ENCODE data around the gene CCZ1. TPM values are rescaled to one million over a fixed set of nuclear protein-coding genes. Genes with fewer than 3 reads are reported as not detected.
"Not testable (repeated sequence)": the region's sequence is repeated elsewhere in the genome, so short reads cannot be mapped to it uniquely, and the experiment has no call there.

Gene CCZ1
- total and polyA plus RNA-seq, 2 donors (not counting 1 experiment from before 2014, with no cell fraction given), result 30.8 to 66.2 TPM

DNA sequence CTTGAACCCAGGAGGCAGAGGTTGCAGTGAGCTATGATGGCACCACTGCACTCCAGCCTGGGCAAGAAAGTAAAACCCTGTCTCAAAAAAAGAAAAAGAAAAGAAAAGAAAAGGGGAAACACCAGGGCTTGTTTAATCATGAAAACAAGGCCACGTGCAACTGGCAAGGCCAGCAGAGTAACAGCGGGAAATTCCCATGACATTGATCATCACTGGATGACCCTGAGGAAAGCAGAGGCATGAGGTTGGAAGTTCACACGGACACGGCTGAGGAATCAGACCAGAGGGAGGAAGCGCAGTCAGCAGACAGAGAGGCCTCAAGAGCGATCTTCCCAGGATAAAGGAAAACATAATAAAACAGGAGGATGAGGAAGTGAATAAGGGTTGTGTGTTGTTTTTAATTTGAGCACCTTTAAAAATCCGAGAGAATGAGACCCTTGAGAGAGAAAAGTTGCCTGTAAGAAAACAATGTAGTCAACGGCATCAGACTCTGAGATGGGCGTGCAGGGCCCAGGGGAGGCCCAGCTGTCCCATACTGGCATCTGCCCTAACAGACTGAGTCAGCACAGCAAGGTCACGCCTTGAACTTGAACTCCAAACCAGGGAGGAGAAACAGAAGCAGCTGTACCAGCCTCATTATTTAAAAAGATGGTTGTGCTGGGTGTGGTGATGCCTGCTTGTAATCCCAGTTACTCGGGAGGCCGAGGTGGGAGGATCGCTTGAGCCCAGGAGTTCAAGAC, 33.5 kb downstream of the CCZ1 start:
- no CpG with 5 or more reads among the region's 13 CpGs for WGBS (ENCODE audit: insufficient coverage)
- H3K9me3 Mint-ChIP-seq (ENCODE audit: insufficient read depth); H3K4me1 Mint-ChIP-seq; H3K4me2 ChIP-seq (replicated peaks; ENCODE audit: low read depth, low read length, poor library complexity, severe bottlenecking); H3K4me3 ChIP-seq (ENCODE audit: control extremely low read depth in 1 of 5, extremely low read depth in 1 of 5, insufficient read depth in 1 of 5, low read depth in 2 of 5, low read length in 4 of 5); intact Hi-C loops (cut with micrococcal nuclease); H3K9me3 ChIP-seq (ENCODE audit: control extremely low read depth in 1 of 3, control insufficient read depth in 2 of 3, insufficient read depth in 1 of 3, low read length in 2 of 3); CTCF ChIA-PET; H2AFZ ChIP-seq (ENCODE audit: insufficient read depth, low read depth, low read length, poor library complexity, severe bottlenecking); H3K79me2 ChIP-seq (ENCODE audit: control insufficient read depth, insufficient read depth, low read length); H3K27me3 ChIP-seq (replicated peaks in 1 of 4; ENCODE audit: control extremely low read depth in 1 of 4, control insufficient read depth in 3 of 4, insufficient read depth in 4 of 4, low read length in 3 of 4); ATAC-seq (ENCODE audit: low read depth); H3K9ac ChIP-seq (ENCODE audit: low read length); H4K20me1 ChIP-seq (ENCODE audit: control insufficient read depth, insufficient read depth, low read length, poor library complexity, severe bottlenecking); H3K36me3 ChIP-seq (replicated peaks in 1 of 2; ENCODE audit: control extremely low read depth in 1 of 2, control insufficient read depth in 1 of 2, extremely low read depth in 1 of 2, insufficient read depth in 2 of 2, low read length in 1 of 2); DNase-seq; H3K27me3 Mint-ChIP-seq; POLR2A ChIA-PET; H3K27ac Mint-ChIP-seq; H3K4me3 Mint-ChIP-seq; H3K27ac ChIP-seq (ENCODE audit: low read length in 2 of 2); H3K4me1 ChIP-seq (ENCODE audit: control insufficient read depth in 2 of 2, insufficient read depth in 2 of 2, low read length in 2 of 2): not testable (repeated sequence)

- H3K9ac ChIP-seq (ENCODE audit: low read length); POLR2A ChIA-PET; H3K4me1 ChIP-seq (ENCODE audit: control insufficient read depth in 2 of 2, insufficient read depth in 2 of 2, low read length in 2 of 2); H3K9me3 Mint-ChIP-seq (ENCODE audit: insufficient read depth); H3K27ac ChIP-seq (ENCODE audit: low read length in 2 of 2); H3K9me3 ChIP-seq (ENCODE audit: control extremely low read depth in 1 of 3, control insufficient read depth in 2 of 3, insufficient read depth in 1 of 3, low read length in 2 of 3); ATAC-seq (ENCODE audit: low read depth); DNase-seq; H3K27me3 ChIP-seq (replicated peaks in 1 of 4; ENCODE audit: control extremely low read depth in 1 of 4, control insufficient read depth in 3 of 4, insufficient read depth in 4 of 4, low read length in 3 of 4); H3K4me3 ChIP-seq (ENCODE audit: control extremely low read depth in 1 of 5, extremely low read depth in 1 of 5, insufficient read depth in 1 of 5, low read depth in 2 of 5, low read length in 4 of 5); H3K27ac Mint-ChIP-seq; H3K79me2 ChIP-seq (ENCODE audit: control insufficient read depth, insufficient read depth, low read length); CTCF ChIA-PET; H3K4me1 Mint-ChIP-seq; H3K36me3 ChIP-seq (replicated peaks in 1 of 2; ENCODE audit: control extremely low read depth in 1 of 2, control insufficient read depth in 1 of 2, extremely low read depth in 1 of 2, insufficient read depth in 2 of 2, low read length in 1 of 2); H3K4me2 ChIP-seq (replicated peaks; ENCODE audit: low read depth, low read length, poor library complexity, severe bottlenecking); intact Hi-C loops (cut with micrococcal nuclease); H3K4me3 Mint-ChIP-seq; H2AFZ ChIP-seq (ENCODE audit: insufficient read depth, low read depth, low read length, poor library complexity, severe bottlenecking); H4K20me1 ChIP-seq (ENCODE audit: control insufficient read depth, insufficient read depth, low read length, poor library complexity, severe bottlenecking); H3K27me3 Mint-ChIP-seq: not testable (repeated sequence)
- WGBS (ENCODE audit: insufficient coverage), result no CpG with 5 or more reads among the region's 17 CpGs
These were observed 36.5 kb downstream of the CCZ1 start for GRCh38 chr7:5934945-5935450.

DNA sequence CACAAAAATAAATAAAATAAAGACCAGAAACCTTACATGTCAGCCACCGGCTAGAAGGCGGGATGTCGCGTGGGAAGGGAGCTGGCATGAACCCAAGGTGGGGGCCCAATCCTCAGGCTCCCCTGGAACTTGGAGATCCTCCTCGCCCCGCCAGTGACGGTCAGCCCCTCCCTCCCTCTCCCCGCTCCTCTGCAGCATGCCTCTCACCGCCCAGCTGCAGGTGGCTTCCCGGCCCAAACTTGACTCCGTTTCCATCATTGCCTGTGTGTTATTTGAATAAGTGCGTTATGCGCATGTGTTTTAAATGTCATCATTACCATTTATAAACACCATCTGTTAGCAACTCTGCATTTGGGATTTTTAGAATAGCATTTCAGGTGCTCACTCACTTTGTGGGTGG, 64.7 kb downstream of the CCZ1 start:
- POLR2A ChIA-PET; H3K27ac ChIP-seq (ENCODE audit: low read length in 2 of 2); ATAC-seq (ENCODE audit: low read depth); H3K4me1 ChIP-seq (ENCODE audit: control insufficient read depth in 2 of 2, insufficient read depth in 2 of 2, low read length in 2 of 2); H3K27me3 ChIP-seq (replicated peaks in 1 of 4; ENCODE audit: control extremely low read depth in 1 of 4, control insufficient read depth in 3 of 4, insufficient read depth in 4 of 4, low read length in 3 of 4); H3K4me1 Mint-ChIP-seq; intact Hi-C loops (cut with micrococcal nuclease); H3K9ac ChIP-seq (ENCODE audit: low read length); H4K20me1 ChIP-seq (ENCODE audit: control insufficient read depth, insufficient read depth, low read length, poor library complexity, severe bottlenecking); H3K9me3 ChIP-seq (ENCODE audit: control extremely low read depth in 1 of 3, control insufficient read depth in 2 of 3, insufficient read depth in 1 of 3, low read length in 2 of 3); H3K27me3 Mint-ChIP-seq; DNase-seq; H3K27ac Mint-ChIP-seq; H3K4me3 ChIP-seq (ENCODE audit: control extremely low read depth in 1 of 5, extremely low read depth in 1 of 5, insufficient read depth in 1 of 5, low read depth in 2 of 5, low read length in 4 of 5); H3K79me2 ChIP-seq (ENCODE audit: control insufficient read depth, insufficient read depth, low read length); H3K4me3 Mint-ChIP-seq; CTCF ChIA-PET; H3K36me3 ChIP-seq (replicated peaks in 1 of 2; ENCODE audit: control extremely low read depth in 1 of 2, control insufficient read depth in 1 of 2, extremely low read depth in 1 of 2, insufficient read depth in 2 of 2, low read length in 1 of 2); H3K9me3 Mint-ChIP-seq (ENCODE audit: insufficient read depth); H2AFZ ChIP-seq (ENCODE audit: insufficient read depth, low read depth, low read length, poor library complexity, severe bottlenecking); H3K4me2 ChIP-seq (replicated peaks; ENCODE audit: low read depth, low read length, poor library complexity, severe bottlenecking): not testable (repeated sequence)
- no CpG with 5 or more reads among the region's 13 CpGs for WGBS (ENCODE audit: insufficient coverage)

DNA sequence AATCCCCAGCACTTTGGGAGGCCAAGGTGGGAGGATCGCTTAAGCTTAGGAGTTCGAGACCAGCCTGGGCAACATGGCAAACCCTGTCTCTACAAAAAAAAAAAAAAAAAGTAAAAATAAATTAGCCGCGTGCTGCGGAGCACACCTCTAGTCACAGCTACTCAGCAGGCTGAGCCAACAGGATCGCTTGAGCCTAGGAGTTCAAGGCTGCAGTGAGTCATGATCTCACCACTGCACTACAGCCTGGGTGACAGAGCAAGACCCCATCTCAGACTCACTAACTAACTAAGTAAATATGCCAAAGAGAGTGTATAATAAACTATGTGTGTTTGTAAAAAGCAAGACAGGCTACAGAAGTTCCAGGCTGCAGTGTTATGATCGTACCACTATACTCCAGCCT, 65.3 kb downstream of the CCZ1 start:
- H3K9me3 Mint-ChIP-seq (ENCODE audit: insufficient read depth); H2AFZ ChIP-seq (ENCODE audit: insufficient read depth, low read depth, low read length, poor library complexity, severe bottlenecking); H3K4me1 Mint-ChIP-seq; H3K4me2 ChIP-seq (replicated peaks; ENCODE audit: low read depth, low read length, poor library complexity, severe bottlenecking); H3K9ac ChIP-seq (ENCODE audit: low read length); H3K27me3 Mint-ChIP-seq; H3K4me1 ChIP-seq (ENCODE audit: control insufficient read depth in 2 of 2, insufficient read depth in 2 of 2, low read length in 2 of 2); H3K4me3 ChIP-seq (ENCODE audit: control extremely low read depth in 1 of 5, extremely low read depth in 1 of 5, insufficient read depth in 1 of 5, low read depth in 2 of 5, low read length in 4 of 5); ATAC-seq (ENCODE audit: low read depth); H3K27me3 ChIP-seq (replicated peaks in 1 of 4; ENCODE audit: control extremely low read depth in 1 of 4, control insufficient read depth in 3 of 4, insufficient read depth in 4 of 4, low read length in 3 of 4); intact Hi-C loops (cut with micrococcal nuclease); H3K27ac ChIP-seq (ENCODE audit: low read length in 2 of 2); H3K36me3 ChIP-seq (replicated peaks in 1 of 2; ENCODE audit: control extremely low read depth in 1 of 2, control insufficient read depth in 1 of 2, extremely low read depth in 1 of 2, insufficient read depth in 2 of 2, low read length in 1 of 2); H4K20me1 ChIP-seq (ENCODE audit: control insufficient read depth, insufficient read depth, low read length, poor library complexity, severe bottlenecking); H3K9me3 ChIP-seq (ENCODE audit: control extremely low read depth in 1 of 3, control insufficient read depth in 2 of 3, insufficient read depth in 1 of 3, low read length in 2 of 3); H3K79me2 ChIP-seq (ENCODE audit: control insufficient read depth, insufficient read depth, low read length); DNase-seq; H3K4me3 Mint-ChIP-seq; H3K27ac Mint-ChIP-seq; POLR2A ChIA-PET; CTCF ChIA-PET: not testable (repeated sequence)
- no CpG with 5 or more reads among the region's 7 CpGs for WGBS (ENCODE audit: insufficient coverage)

All from B cell (primary cell).